A549 (cell line): Measurements from ENCODE around the gene GRK5.

ENCODE experiments used
- CEBPB ChIP-seq, 2 experiments: fragments of >200 bp in 1 of 2; sonication (Bioruptor Twin) in 1 of 2; formaldehyde crosslinking in 1 of 2; IDR thresholded peaks; 2 replicates each; pipeline ENCODE4 v1.6.1; 2012 to 2016
- POLR2A ChIP-seq: IDR thresholded peaks from 2 replicates; pipeline ENCODE4 v1.6.1; 2012; ENCODE audit warnings: mild to moderate bottlenecking, low read length
- SMC3 ChIP-seq: fragments of >200 bp; sonication (Bioruptor Twin); formaldehyde crosslinking; IDR thresholded peaks from 3 replicates; pipeline ENCODE4 v1.6.1; 2018; ENCODE audit warnings: inconsistent platforms
- TF ChIP-seq, protein P1 (sequence below): fragments of >200 bp; sonication (Bioruptor Twin); formaldehyde crosslinking; IDR thresholded peaks from 3 replicates; pipeline ENCODE4 v1.5.1; 2016
- TF ChIP-seq, protein P2 (sequence below): IDR thresholded peaks from 2 replicates; pipeline ENCODE4 v1.6.1; 2012
- TF ChIP-seq, protein P3 (sequence below): fragments of 200-600 bp; sonication (generic); IDR thresholded peaks from 2 replicates; pipeline ENCODE4 v1.6.1; 2016; ENCODE audit warnings: antibody characterized with exemption, mild to moderate bottlenecking, moderate library complexity

DNA sequence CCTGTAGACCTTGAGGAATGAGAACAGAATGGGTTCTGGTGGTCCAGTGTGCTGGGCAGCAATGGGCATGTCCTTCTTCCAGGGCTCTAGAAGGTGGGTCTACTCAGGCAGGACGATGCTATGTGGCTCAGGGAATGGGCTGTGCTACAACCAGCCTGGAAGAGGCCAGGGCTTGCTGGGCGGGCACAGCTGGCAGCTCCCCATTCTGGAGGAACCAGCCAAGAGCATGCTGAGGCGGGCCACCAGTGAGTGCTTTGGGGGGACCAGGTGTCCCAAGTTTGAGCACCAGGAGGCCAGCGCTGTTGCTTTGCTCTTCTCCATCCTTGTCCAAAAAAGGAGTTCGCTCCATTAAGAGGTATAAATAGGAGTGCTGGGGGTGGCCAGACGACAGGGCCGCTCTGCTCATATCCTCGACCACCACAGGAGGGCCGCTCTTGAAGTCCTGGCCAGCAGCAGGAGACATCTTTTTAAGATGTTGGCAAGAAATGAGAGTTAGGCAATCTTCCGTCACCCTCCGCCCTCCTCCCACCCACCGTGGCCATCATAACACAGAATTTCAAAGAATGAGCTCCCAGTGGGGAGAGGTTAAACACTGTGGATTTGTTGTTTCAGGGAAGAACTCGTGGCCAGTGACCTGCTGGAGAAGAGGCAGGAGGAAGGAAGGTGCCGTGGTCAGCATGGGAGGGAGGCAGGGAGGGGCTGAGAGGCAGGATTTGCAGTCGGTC lies 141.3 kb downstream of the GRK5 start:
- TF ChIP-seq POLR2A (no peak), CEBPB (IDR thresholded peaks at IDR 0.05) (no peak), SMC3 (no peak)
- TF ChIP-seq, protein P1, sequence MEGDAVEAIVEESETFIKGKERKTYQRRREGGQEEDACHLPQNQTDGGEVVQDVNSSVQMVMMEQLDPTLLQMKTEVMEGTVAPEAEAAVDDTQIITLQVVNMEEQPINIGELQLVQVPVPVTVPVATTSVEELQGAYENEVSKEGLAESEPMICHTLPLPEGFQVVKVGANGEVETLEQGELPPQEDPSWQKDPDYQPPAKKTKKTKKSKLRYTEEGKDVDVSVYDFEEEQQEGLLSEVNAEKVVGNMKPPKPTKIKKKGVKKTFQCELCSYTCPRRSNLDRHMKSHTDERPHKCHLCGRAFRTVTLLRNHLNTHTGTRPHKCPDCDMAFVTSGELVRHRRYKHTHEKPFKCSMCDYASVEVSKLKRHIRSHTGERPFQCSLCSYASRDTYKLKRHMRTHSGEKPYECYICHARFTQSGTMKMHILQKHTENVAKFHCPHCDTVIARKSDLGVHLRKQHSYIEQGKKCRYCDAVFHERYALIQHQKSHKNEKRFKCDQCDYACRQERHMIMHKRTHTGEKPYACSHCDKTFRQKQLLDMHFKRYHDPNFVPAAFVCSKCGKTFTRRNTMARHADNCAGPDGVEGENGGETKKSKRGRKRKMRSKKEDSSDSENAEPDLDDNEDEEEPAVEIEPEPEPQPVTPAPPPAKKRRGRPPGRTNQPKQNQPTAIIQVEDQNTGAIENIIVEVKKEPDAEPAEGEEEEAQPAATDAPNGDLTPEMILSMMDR: no peak
- TF ChIP-seq, protein P2, sequence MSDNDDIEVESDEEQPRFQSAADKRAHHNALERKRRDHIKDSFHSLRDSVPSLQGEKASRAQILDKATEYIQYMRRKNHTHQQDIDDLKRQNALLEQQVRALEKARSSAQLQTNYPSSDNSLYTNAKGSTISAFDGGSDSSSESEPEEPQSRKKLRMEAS: no peak
- TF ChIP-seq, protein P3, sequence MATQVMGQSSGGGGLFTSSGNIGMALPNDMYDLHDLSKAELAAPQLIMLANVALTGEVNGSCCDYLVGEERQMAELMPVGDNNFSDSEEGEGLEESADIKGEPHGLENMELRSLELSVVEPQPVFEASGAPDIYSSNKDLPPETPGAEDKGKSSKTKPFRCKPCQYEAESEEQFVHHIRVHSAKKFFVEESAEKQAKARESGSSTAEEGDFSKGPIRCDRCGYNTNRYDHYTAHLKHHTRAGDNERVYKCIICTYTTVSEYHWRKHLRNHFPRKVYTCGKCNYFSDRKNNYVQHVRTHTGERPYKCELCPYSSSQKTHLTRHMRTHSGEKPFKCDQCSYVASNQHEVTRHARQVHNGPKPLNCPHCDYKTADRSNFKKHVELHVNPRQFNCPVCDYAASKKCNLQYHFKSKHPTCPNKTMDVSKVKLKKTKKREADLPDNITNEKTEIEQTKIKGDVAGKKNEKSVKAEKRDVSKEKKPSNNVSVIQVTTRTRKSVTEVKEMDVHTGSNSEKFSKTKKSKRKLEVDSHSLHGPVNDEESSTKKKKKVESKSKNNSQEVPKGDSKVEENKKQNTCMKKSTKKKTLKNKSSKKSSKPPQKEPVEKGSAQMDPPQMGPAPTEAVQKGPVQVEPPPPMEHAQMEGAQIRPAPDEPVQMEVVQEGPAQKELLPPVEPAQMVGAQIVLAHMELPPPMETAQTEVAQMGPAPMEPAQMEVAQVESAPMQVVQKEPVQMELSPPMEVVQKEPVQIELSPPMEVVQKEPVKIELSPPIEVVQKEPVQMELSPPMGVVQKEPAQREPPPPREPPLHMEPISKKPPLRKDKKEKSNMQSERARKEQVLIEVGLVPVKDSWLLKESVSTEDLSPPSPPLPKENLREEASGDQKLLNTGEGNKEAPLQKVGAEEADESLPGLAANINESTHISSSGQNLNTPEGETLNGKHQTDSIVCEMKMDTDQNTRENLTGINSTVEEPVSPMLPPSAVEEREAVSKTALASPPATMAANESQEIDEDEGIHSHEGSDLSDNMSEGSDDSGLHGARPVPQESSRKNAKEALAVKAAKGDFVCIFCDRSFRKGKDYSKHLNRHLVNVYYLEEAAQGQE: no peak
